HG02870 (cell line): ENCODE results near the gene TFB2M.
"Not testable (repeated sequence)": the region's sequence is repeated elsewhere in the genome, so short reads cannot be mapped to it uniquely, and the experiment has no call there.

ENCODE experiments used
- ATAC-seq: cut with Tn5 transposase; IDR thresholded peaks from one replicate; pipeline ENCODE4 v1.9.1; 2021; ENCODE audit warnings: mild to moderate bottlenecking, moderate library complexity; ENCODE audit not compliant: unreplicated experiment

The TFB2M gene

DNA sequence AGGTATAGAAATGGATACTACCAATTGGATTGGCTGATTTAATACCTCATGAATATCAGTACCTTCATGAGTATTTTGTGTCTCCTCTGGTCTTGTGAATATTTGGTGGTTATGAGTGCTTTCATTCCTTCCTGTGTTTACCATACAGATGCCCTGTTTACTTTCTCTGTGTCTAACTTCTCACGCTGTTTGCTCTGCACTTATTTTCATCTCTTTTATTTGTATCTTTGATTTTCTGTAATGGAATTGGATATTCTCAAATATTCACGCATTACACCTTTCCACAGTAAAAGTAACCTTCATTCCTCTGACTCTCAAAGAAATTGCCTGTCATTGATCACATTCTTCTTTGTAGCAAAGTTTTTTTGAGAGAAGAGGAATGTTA, 17.0 kb upstream of the TFB2M start:
- ATAC-seq, result no peak

GRCh38 chr1:246582301-246583055, 16.4 kb upstream of the TFB2M start:
- no peak for ATAC-seq

DNA sequence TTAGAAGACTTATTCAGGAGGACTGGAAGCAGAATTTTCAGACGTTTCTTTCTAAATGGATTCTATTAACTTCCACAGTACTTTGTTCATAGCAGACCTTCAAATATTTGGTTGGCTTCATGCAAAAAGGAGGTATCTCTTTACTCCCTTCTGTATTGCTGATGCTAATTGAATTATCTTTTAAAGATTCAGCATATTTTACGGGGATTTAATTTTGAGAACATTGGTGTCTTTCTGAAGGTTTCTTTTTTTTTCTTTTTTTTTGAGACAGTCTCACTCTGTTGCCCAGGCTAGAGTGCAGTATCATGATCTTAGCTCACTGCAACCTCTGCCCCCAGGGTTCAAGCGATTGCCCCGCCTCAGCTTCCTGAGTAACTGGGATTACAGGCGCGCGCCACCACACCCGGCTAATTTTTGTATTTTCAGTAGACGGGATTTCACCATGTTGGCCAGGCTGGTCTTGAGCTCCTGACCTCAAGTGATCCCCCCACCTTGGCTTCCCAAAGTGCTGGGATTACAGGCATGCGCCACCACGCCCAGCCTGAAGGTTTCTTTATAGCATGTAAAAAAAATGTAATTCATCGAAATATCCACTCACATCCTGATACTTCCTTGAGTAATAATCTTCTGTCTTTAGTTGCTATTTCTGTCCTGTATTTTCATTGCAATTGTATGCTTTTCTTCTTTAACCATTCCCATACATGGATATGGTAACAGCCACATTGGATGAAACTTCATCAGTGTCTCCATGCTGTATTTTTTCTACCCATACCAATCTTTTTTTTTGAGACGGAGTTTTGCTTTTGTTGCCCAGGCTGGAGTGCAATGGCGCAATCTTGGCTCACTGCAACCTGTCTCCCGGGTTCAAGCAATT, 14.7 kb upstream of the TFB2M start:
- ATAC-seq, result no peak

DNA sequence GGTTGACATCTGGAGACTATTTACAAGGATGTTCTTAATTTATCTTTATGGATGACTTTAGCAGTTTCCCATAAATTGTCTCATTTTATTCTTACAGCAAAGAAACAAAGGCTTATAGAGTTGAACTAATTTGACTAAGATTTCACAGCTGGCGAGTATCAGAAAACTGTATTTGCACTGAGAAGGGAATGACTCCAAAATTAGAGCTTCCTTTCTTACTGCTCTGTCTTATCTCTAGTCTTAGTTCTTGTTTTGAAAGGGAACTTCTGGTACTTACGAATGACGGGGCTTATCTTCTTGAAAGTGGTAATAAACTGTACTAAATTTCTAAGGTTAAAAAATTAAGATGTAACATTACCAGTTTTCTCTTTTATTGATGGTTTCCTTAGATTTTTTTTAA, 13.8 kb upstream of the TFB2M start:
- ATAC-seq, result peak; percentile 64

- ATAC-seq, result no peak
Measured at GRCh38 chr1:246577720-246578106, 11.7 kb upstream of the TFB2M start.

- ATAC-seq, result no peak
Measured at GRCh38 chr1:246577082-246577719, 11.1 kb upstream of the TFB2M start.

DNA sequence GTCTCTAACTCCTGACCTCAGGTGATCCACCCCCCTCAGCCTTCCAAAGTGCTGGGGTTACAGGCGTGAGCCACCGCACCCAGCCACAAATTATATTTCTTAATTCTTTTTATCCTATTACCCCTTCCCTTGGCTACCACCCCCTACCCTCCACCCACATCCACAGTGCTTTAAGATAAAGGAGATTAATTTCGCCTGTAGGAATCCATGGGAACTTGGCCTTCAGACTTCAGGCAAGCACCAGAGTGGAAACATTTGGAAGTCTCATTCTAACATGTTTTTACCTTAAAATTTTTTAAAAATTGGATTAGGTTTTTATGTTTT, 10.6 kb upstream of the TFB2M start:
- no peak for ATAC-seq

- ATAC-seq, result no peak
Measured at GRCh38 chr1:246573491-246573890, 7.4 kb upstream of the TFB2M start.

- ATAC-seq, result no peak
Measured at GRCh38 chr1:246572785-246573184, 6.7 kb upstream of the TFB2M start.

DNA sequence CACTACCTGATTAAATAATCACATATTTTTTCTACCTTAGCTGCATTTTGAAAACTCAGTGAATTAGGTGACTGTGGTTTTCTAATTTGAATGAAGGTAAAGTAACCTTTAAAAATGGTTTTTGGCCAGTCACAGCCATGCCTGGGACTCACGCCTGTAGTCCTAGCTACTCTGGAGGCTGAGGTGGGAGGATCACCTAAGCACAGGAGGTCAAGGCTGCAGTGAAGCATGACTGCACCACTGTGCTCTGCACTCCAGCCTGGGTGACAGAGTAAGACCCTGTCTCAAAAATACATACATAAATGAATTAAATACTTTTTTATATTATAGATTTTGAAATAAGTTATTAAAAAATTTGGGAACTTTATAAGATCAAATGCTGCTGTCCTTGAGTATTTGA, 5.9 kb upstream of the TFB2M start:
- no peak for ATAC-seq

GRCh38 chr1:246571309-246571708, 5.2 kb upstream of the TFB2M start:
- not testable (repeated sequence) for ATAC-seq

GRCh38 chr1:246569248-246570238, 3.5 kb upstream of the TFB2M start:
- ATAC-seq, result no peak

DNA sequence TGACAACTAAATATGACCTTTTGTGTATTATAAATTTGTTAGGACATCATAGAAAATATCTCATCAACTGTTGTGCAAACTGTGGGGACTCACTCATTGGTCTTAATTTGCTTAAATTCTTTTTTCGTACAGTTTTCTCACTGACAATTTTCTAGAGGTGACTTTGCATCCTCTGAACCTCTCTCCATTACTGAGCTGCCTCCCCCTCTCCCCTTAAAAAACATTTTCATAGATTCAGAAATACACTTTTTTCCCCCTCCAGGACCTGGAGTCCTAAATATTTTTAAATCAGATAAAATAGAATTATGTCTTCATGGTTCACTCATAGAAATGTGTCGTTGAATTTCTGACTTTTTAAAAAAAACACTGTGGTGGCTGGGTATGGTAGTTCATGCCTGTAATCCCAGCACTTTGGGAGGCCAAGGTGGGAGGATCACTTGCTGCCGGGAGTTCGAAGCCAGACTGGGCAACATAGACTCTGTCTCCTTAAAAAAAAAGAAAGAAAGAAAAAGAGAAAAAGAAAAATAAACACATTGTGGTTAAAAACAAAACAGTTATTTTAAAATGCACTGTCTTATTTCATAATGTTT, 1.7 kb upstream of the TFB2M start:
- no peak for ATAC-seq

- peak; percentile 17 for ATAC-seq
Measured at GRCh38 chr1:246566813-246567645, 968 bp upstream of the TFB2M start.

DNA sequence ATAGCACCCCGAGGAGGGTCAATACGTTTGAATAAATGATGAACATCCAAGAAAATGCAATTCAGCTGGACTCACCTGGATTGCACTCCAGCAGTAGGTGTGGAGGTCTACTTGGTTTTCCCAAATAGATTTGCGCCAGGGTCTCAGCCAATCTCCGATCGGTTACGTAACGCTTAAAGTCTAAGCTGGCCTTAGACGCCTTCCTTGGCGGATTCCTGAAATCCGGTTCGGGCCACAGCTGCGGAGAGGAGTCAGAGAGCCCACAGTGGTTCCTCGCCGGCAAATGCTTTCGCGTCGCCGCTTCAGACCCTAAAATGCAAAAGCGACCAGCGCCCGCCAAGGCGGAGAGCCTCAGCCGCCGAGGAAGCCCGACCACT, 322 bp downstream of the TFB2M start:
- no peak for ATAC-seq

DNA sequence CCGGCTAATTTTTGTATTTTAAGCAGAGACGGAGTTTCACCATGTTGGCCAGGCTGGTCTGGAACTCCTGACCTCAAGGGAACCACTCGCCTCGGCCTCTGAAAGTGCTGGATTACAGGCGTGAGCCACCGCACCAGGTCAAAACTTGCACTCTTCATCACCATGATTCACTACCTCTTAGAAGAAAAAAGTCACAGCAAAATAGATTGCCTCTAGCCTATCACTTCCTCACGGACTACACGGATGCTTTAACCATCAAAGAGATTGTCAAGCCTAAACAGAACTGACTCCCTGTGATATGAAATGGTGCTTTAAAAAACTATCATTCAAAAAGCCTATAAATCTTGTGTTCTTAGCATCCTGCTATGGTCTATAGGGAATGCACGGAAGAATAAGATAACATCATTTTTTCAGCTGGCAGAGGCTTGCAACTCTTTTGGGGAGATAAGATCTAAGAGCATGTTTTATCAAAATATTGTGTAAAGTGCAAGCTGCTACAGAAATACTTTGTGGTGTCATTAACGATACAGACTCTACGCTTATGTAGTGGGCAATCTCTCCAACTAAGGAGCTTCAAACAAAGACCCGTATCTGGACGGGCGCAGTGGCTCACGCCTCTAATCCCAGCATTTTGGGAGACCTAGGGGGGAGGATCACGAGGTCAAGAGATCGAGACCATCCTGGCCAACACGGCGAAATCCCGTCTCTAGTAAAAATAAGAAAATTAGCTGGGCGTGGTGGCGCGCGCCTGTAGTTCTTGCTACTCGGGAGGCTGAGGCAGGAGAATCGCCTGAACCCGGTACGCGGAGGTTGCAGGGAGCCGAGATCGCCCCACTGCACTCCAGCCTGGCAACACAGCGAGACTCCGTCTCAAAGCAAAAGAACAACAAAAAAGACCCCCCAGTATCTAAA, 966 bp downstream of the TFB2M start:
- no peak for ATAC-seq

DNA sequence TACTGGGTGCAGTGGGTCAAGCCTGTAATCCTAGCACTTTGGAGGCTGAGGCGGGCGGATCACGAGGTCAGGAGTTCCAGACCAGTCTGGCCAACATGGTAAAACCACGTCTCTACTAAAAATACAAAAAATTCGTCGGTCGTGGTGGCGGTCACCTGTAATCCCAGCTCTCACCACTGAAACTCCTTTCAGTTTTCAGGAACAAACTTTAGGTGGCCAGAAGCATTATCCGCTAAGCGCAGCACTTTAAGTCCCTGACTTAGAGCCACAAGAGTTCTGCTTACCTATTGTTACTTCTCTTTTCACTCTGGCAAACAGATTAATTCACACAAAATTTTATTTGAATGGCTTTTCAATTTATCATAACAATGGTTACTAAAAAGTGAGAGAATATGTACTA, 5.2 kb downstream of the TFB2M start:
- ATAC-seq, result not testable (repeated sequence)

DNA sequence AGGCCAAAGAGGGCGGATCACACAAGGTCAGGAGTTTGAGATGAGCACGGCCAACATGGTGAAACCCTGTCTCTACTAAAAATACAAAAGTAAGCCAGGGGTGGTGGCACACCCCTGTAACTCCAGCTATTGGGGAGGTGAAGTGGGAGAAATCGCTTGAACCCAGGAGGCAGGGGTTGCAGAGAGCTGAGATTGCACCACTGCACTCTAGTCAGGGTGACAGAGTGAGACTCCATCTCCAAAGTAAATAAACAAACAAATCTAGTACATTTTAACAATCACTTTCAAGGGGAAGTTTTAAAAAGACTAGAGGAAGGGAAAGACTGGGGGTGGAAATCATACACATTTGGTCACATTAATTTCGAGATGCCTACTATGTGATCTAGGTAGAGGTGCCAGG, 6.8 kb downstream of the TFB2M start:
- no peak for ATAC-seq
